CD14-positive monocyte (primary cell): ENCODE data around the gene SPDYE3. TPM values are rescaled to one million over a fixed set of nuclear protein-coding genes. Genes with fewer than 3 reads are reported as not detected.
"Not testable (repeated sequence)": the region's sequence is repeated elsewhere in the genome, so short reads cannot be mapped to it uniquely, and the experiment has no call there.

ENCODE experiments used
- DNase-seq, 3 donors: peaks; one replicate each; pipeline ENCODE4 v3.0.0-alpha.2; 2011 to 2022
- H2AFZ ChIP-seq: 2 replicates; pipeline ENCODE4 v1.6.0; 2012; ENCODE audit warnings: mild to moderate bottlenecking, low read depth, low read length, inconsistent platforms; ENCODE audit not compliant: insufficient read depth, poor library complexity, severe bottlenecking
- H3K27ac ChIP-seq, 2 donors: 1 replicate in 1 of 2; 2 replicates in 1 of 2; pipeline ENCODE4 v1.5.1; 2012 to 2013; ENCODE audit warnings: low read length in 2 of 2, control low read depth in 1 of 2, inconsistent platforms in 1 of 2, low read depth in 1 of 2, mild to moderate bottlenecking in 1 of 2
- H3K27me3 ChIP-seq, 2 donors: one replicate each; pipeline versions ENCODE4 v1.6.0 to v1.6.1; 2011 to 2013; ENCODE audit warnings: low read length in 2 of 2; ENCODE audit not compliant: control insufficient read depth in 2 of 2, insufficient read depth in 2 of 2
- H3K36me3 ChIP-seq, 2 donors: replicated peaks in 1 of 2; 1 replicate in 1 of 2; 2 replicates in 1 of 2; pipeline versions ENCODE4 v1.5.1 to v1.6.1; 2012 to 2013; ENCODE audit warnings: low read length in 2 of 2, control low read depth in 1 of 2, inconsistent platforms in 1 of 2, mild to moderate bottlenecking in 1 of 2; ENCODE audit not compliant: insufficient read depth in 2 of 2, control insufficient read depth in 1 of 2
- H3K4me1 ChIP-seq, 2 donors: 1 replicate in 1 of 2; 2 replicates in 1 of 2; pipeline versions ENCODE4 v1.5.1 to v1.6.1; 2012 to 2013; ENCODE audit warnings: low read length in 2 of 2, control low read depth in 1 of 2, inconsistent platforms in 1 of 2, mild to moderate bottlenecking in 1 of 2, moderate library complexity in 1 of 2; ENCODE audit not compliant: insufficient read depth in 2 of 2, control insufficient read depth in 1 of 2
- H3K4me2 ChIP-seq: replicated peaks from 2 replicates; pipeline ENCODE3; 2012; ENCODE audit warnings: low read length, moderate library complexity, mild to moderate bottlenecking; ENCODE audit not compliant: poor library complexity, severe bottlenecking; ENCODE audit errors: extremely low read depth
- H3K4me3 ChIP-seq, 3 experiments: fragments of 200-600 bp in 1 of 3; sonication (generic) in 1 of 3; replicated peaks in 1 of 3; 1 replicate in 2 of 3; 2 replicates in 1 of 3; pipeline ENCODE4 v1.5.1; 2011 to 2013; ENCODE audit warnings: low read length in 3 of 3, mild to moderate bottlenecking in 3 of 3, control low read depth in 2 of 3, low read depth in 2 of 3, inconsistent platforms in 1 of 3, moderate library complexity in 1 of 3
- H3K79me2 ChIP-seq: 2 replicates; pipeline ENCODE4 v1.6.0; 2012; ENCODE audit warnings: mild to moderate bottlenecking, control low read depth, inconsistent platforms, low read length, moderate library complexity; ENCODE audit not compliant: insufficient read depth
- H3K9ac ChIP-seq: 2 replicates; pipeline ENCODE4 v1.6.0; 2017; ENCODE audit warnings: low read length, mild to moderate bottlenecking; ENCODE audit not compliant: insufficient read depth, poor library complexity, severe bottlenecking
- H3K9me3 ChIP-seq, 2 donors: replicated peaks in 1 of 2; 1 replicate in 1 of 2; 2 replicates in 1 of 2; pipeline versions ENCODE4 v1.5.1 to v1.6.1; 2012 to 2013; ENCODE audit warnings: low read length in 2 of 2, control low read depth in 1 of 2; ENCODE audit not compliant: control insufficient read depth in 1 of 2, insufficient read depth in 1 of 2
- H4K20me1 ChIP-seq: 2 replicates; pipeline ENCODE4 v1.6.0; 2012; ENCODE audit warnings: mild to moderate bottlenecking, low read length, control low read depth, moderate library complexity; ENCODE audit not compliant: insufficient read depth
- H3K27ac Mint-ChIP-seq, 7 donors: one replicate each; pipeline ENCODE4 v1.8.0; 2020; ENCODE audit warnings: mild to moderate bottlenecking in 7 of 7, mixed read lengths in 7 of 7, moderate library complexity in 6 of 7, inconsistent platforms in 2 of 7
- H3K27me3 Mint-ChIP-seq, 3 donors: one replicate each; pipeline ENCODE4 v1.8.0; 2021 to 2022; ENCODE audit warnings: low read depth in 3 of 3, mild to moderate bottlenecking in 3 of 3, mixed read lengths in 3 of 3, moderate library complexity in 3 of 3, inconsistent platforms in 1 of 3
- H3K36me3 Mint-ChIP-seq, 2 donors: one replicate each; pipeline ENCODE4 v1.8.0; 2020; ENCODE audit warnings: mixed read lengths in 2 of 2, inconsistent platforms in 1 of 2, mild to moderate bottlenecking in 1 of 2
- H3K4me1 Mint-ChIP-seq: one replicate; pipeline ENCODE4 v1.8.0; 2020; ENCODE audit warnings: mild to moderate bottlenecking, mixed read lengths
- H3K4me3 Mint-ChIP-seq, 2 donors: one replicate each; pipeline ENCODE4 v1.8.0; 2020; ENCODE audit warnings: mild to moderate bottlenecking in 2 of 2, mixed read lengths in 2 of 2, moderate library complexity in 1 of 2
- H3K9me3 Mint-ChIP-seq, 7 donors: one replicate each; pipeline ENCODE4 v1.8.0; 2020 to 2022; ENCODE audit warnings: mixed read lengths in 7 of 7, mild to moderate bottlenecking in 6 of 7, moderate library complexity in 6 of 7, inconsistent platforms in 2 of 7
- WGBS: methylation state at CpG from one replicate; pipeline ENCODE4 v1.1.5; 2013; ENCODE audit warnings: missing lambda C conversion rate; ENCODE audit not compliant: insufficient coverage; 5-methylcytosine and 5-hydroxymethylcytosine counted together
- intact Hi-C, 2 donors: fragments of 100-400 bp; cut with micrococcal nuclease; formaldehyde crosslinking; loops; one replicate each; pipeline versions ENCODE4 v1.15.0 to v1.15.1; 2023
- polyA plus RNA-seq, 3 donors: library from polyadenylated mRNA; depleted of rRNA in 1 of 3; unstranded in 2 of 3; stranded (reverse) in 1 of 3; fragments of 300-500 nt in 2 of 3; fragments of >200 nt in 1 of 3; fragmentation: Illumina TruSeq in 2 of 3; gene quantifications; 1 replicate in 2 of 3; 2 replicates in 1 of 3; pipeline ENCODE4 v1.2.3, GENCODE V29; 2012 to 2021

SPDYE3 gene
- polyA plus RNA-seq, 3 donors = 0.58 to 1.2 TPM; not detected in 1

DNA sequence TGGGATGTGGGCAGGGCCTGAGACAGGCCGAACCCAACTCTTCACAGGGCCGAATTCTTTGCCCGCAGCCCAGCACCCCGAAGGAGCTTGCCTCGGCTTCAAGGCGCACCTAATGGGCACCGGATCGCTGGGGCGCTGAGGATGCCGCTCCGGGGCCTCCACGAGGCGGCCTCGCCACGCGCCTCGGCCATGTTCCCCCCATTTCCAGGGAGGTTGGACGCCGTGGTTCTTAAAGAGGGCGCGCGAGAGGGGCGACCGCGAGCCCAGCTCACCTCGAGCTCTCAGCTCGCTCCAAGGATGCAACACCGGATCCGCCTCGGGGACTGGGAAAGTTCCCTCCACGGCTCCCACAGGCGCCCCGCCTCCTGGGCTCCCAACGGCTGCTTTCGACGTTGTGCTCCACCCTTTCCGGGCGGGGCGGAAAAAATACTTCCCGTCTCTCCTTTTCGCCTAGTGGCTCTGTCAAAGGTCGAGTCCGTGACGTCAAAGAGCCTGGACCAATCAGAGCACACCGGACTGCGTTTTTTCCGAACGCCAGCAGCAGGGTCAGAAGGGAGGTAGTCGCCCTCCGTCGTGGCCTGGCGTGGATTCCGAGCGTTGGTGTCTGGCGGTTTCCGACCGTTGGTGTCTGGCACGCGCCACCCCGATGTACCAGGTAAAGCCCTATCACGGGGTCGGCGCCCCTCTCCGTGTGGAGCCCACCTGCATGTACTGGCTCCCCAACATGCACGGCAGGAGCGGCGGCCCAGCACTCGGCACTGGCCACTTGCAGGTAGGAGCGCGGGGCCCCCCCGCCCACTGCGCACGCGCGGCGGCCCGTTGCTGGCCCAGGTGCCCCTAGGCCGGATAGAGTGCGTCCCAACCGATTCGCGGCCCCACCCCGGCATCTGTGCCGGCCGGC is 28.3 kb downstream of the SPDYE3 start:
- H3K4me3 Mint-ChIP-seq = peak overlapping the region; percentile 84 to 91
- H3K27me3 ChIP-seq, H4K20me1 ChIP-seq, intact Hi-C loops, H3K9me3 Mint-ChIP-seq, H3K27me3 Mint-ChIP-seq, H3K36me3 ChIP-seq, H3K9me3 ChIP-seq: not testable (repeated sequence)
- Histone ChIP-seq H3K27ac (peak overlapping the region; percentile 76 to 82), H3K79me2 (peaks cover 17% of the 10 kb centered on the region), H3K9ac (peak overlapping the region; percentile 73), H3K4me3 (peak overlapping the region; percentile 51 to 72 (median 53)), H3K4me2 (peak overlapping the region; percentile 68), H2AFZ (peak overlapping the region; percentile 79), H3K4me1 (peaks cover 12 to 17% of the 10 kb centered on the region in 2 donors)
- DNase-seq = peak; percentile 88 to 93 (median 90)
- H3K27ac Mint-ChIP-seq = peak overlapping the region; percentile 89 to 96 (median 95)
- peaks cover 26 to 27% of the 10 kb centered on the region in 2 donors for H3K36me3 Mint-ChIP-seq
- H3K4me1 Mint-ChIP-seq = peaks cover 14% of the 10 kb centered on the region
- WGBS = under 1% methylated on average over 68 of the region's 85 CpGs

DNA sequence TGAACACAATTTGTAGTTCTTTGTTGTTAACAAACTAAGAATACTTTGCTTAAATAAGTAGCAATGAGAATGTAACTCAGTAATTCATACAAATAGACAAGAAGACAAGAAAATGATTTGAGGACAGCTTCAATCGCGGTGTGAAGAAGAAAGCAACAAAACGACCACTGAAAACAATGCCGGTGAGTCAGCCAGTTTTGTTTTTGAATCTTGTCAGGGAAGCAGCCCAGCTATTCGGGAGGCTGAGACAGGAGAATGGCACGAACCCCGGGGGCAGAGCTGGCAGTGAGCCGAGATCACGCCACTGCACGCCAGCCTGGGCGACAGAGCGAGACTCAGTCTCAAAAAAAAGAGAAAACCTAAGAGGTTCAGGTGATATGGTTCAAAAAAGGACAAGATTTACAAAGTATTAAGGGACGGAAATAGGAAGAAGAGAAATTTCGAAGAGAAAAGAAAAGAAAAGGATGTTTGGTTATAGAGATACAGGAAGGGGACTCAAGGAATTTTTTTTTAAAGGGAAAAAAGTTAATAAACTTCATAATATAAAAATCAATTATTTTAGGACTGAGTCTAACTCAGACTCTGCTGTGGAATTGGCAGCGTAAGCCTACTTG is 30.7 kb downstream of the SPDYE3 start:
- H3K27me3 ChIP-seq, H3K4me3 Mint-ChIP-seq, H3K27me3 Mint-ChIP-seq, H4K20me1 ChIP-seq, DNase-seq, H3K4me3 ChIP-seq, H3K9me3 Mint-ChIP-seq, H2AFZ ChIP-seq, H3K9ac ChIP-seq, H3K4me2 ChIP-seq, intact Hi-C loops, H3K27ac ChIP-seq, H3K9me3 ChIP-seq: not testable (repeated sequence)
- H3K36me3 Mint-ChIP-seq = peaks cover 42 to 45% of the 10 kb centered on the region in 2 donors
- 87% methylated on average over 10 of the region's 15 CpGs for WGBS
- H3K4me1 Mint-ChIP-seq = peaks cover 15% of the 10 kb centered on the region
- peak overlapping the region in 2 of 7 donors; percentile 15 to 51 for H3K27ac Mint-ChIP-seq
- peaks cover 28% of the 10 kb centered on the region for H3K79me2 ChIP-seq
- peaks cover 17 to 26% of the 10 kb centered on the region in 2 donors for H3K36me3 ChIP-seq
- H3K4me1 ChIP-seq = peaks cover 12 to 16% of the 10 kb centered on the region in 2 donors

DNA sequence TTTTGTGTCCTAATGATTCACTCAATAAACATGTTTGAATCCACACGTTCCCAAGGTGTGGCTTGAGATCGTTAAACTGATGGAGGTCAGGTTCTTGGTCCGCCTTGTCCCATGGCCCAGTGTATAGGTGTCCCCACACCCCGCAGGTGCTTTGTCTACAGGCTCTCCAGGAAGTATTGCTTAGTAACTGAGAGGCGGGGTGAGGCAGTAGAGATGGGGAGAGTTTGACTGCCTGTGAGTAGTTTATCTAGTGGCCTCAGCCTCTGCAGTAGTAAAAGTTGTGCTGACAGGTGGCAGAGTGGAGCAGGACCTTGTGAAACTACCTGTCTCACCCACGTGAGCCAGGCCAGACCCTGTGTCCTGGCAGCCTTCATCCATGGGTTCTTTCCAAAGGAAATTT is 33.8 kb downstream of the SPDYE3 start:
- not testable (repeated sequence) for H3K4me3 ChIP-seq, H2AFZ ChIP-seq, H3K4me1 ChIP-seq, H3K4me2 ChIP-seq, DNase-seq, H3K27ac ChIP-seq, H3K27me3 ChIP-seq, H3K9ac ChIP-seq, H3K4me3 Mint-ChIP-seq, H4K20me1 ChIP-seq, H3K9me3 ChIP-seq, H3K9me3 Mint-ChIP-seq, H3K27me3 Mint-ChIP-seq
- 100% methylated on average over 4 of the region's 6 CpGs for WGBS
- H3K4me1 Mint-ChIP-seq = peaks cover 16% of the 10 kb centered on the region
- intact Hi-C loops = loop anchor here (10.0 kb wide), 1 partner anchor 66 kb away; no protein-coding TSS in a partner anchor
- Histone ChIP-seq H3K79me2 (peaks cover 25% of the 10 kb centered on the region), H3K36me3 (peaks cover 19 to 33% of the 10 kb centered on the region in 2 donors)
- peaks cover 52 to 57% of the 10 kb centered on the region in 2 donors for H3K36me3 Mint-ChIP-seq
- peak overlapping the region in 2 of 7 donors; percentile 66 to 69 for H3K27ac Mint-ChIP-seq
